AG04450 (cell line): Measurements from ENCODE around the gene SMIM10L1. TPM values are rescaled to one million over a fixed set of nuclear protein-coding genes. Genes with fewer than 3 reads are reported as not detected.

ENCODE experiments used
- CTCF ChIA-PET: fragments of 300-600, 350-600 bp; formaldehyde crosslinking; extraction: SDS; loops from one replicate; lab custom pipeline; 2022; ENCODE audit warnings: antibody characterized with exemption, inconsistent platforms; lab: Charles Lee
- POLR2A ChIA-PET: fragments of 350-600 bp; formaldehyde crosslinking; extraction: SDS; loops from one replicate; lab custom pipeline; 2021; ENCODE audit warnings: antibody characterized with exemption, inconsistent platforms; lab: Yijun Ruan, JAX
- DNase-seq: peaks from one replicate; pipeline ENCODE4 v3.0.0-alpha.2; 2011; ENCODE audit warnings: low read depth, low spot score
- H3K27ac ChIP-seq: one replicate; pipeline ENCODE4 v1.5.1; 2012; ENCODE audit warnings: low read depth, low read length, control low read depth
- H3K27me3 ChIP-seq: one replicate; pipeline ENCODE4 v1.6.0; 2012; ENCODE audit warnings: low read length; ENCODE audit not compliant: control insufficient read depth, insufficient read depth
- H3K4me3 ChIP-seq: 2 replicates; pipeline ENCODE4 v1.5.1; 2011; ENCODE audit warnings: mild to moderate bottlenecking, low read depth, low read length, control low read depth
- H3K9me3 ChIP-seq: 2 replicates; pipeline ENCODE4 v1.5.1; 2012; ENCODE audit warnings: low read length; ENCODE audit not compliant: control insufficient read depth, insufficient read depth
- polyA minus RNA-seq: library from RNA; depleted of rRNA, polyadenylated mRNA; stranded (reverse); fragments of >200 nt; gene quantifications from 2 replicates; pipeline ENCODE4 v1.2.3, GENCODE V29; 2011; rRNA and poly(A)+ RNA removed
- polyA plus RNA-seq: library from polyadenylated mRNA; depleted of rRNA; stranded (reverse); fragments of >200 nt; gene quantifications from 2 replicates; pipeline ENCODE4 v1.2.3, GENCODE V29; 2011; rRNA removed
- TF ChIP-seq, protein P1 (sequence below): IDR thresholded peaks from 2 replicates; pipeline ENCODE4 v1.5.1; 2011; ENCODE audit warnings: low read depth, low read length, control low read depth, inconsistent platforms

Gene SMIM10L1
- polyA plus RNA-seq (4.8 and 6.4 TPM in 2 replicates), polyA minus RNA-seq (1.7 and 2.3 TPM in 2 replicates)

GRCh38 chr12:11171145-11171968 lies at the start of gene SMIM10L1:
Gene SMIM10L1 (plus strand): TSS chr12:11171194. CDS start chr12:11171357, 163 bp downstream.
- TF ChIP-seq, protein P1, sequence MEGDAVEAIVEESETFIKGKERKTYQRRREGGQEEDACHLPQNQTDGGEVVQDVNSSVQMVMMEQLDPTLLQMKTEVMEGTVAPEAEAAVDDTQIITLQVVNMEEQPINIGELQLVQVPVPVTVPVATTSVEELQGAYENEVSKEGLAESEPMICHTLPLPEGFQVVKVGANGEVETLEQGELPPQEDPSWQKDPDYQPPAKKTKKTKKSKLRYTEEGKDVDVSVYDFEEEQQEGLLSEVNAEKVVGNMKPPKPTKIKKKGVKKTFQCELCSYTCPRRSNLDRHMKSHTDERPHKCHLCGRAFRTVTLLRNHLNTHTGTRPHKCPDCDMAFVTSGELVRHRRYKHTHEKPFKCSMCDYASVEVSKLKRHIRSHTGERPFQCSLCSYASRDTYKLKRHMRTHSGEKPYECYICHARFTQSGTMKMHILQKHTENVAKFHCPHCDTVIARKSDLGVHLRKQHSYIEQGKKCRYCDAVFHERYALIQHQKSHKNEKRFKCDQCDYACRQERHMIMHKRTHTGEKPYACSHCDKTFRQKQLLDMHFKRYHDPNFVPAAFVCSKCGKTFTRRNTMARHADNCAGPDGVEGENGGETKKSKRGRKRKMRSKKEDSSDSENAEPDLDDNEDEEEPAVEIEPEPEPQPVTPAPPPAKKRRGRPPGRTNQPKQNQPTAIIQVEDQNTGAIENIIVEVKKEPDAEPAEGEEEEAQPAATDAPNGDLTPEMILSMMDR = peak; percentile 29; the same call in 1 of the 2 replicates
- peak; percentile 88 for DNase-seq
- Histone ChIP-seq H3K27ac (peak within 1 kb of the TSS; percentile 91), H3K27me3 (no peaks in the 10 kb centered on the region), H3K9me3 (no peaks in the 10 kb centered on the region; the same call in 1 of the 2 replicates), H3K4me3 (peak within 1 kb of the TSS; percentile 94)
- ChIA-PET CTCF (interaction anchor here (0.7 to 2.0 kb wide), 6 partner anchors 28 to 807 kb away, joined by 3 to 6 read pairs (median 4); no protein-coding TSS in a partner anchor), POLR2A (interaction anchor here (0.6 to 1.6 kb wide), 11 partner anchors 8 to 1633 kb away, joined by 3 to 7 read pairs (median 3); partner anchors contain the start of gene YBX3)

GRCh38 chr12:11130382-11130781 lies 40.6 kb upstream of the SMIM10L1 start:
- POLR2A ChIA-PET = no interaction called here

GRCh38 chr12:11130999-11131398 lies 40.0 kb upstream of the SMIM10L1 start:
- DNase-seq = no peak
- ChIA-PET CTCF (no interaction called here), POLR2A (no interaction called here)
- no peak overlapping the region for H3K27ac ChIP-seq
- H3K27me3 ChIP-seq = no peaks in the 10 kb centered on the region
- H3K9me3 ChIP-seq = no peaks in the 10 kb centered on the region
- TF ChIP-seq, protein P1 = no peak
- H3K4me3 ChIP-seq = no peak overlapping the region

More at GRCh38 chr12:11130382-11130781, 40.6 kb upstream of the SMIM10L1 start:
- DNase-seq = no peak
- CTCF ChIA-PET = no interaction called here
- TF ChIP-seq, protein P1 = no peak
- H3K27ac ChIP-seq = no peak overlapping the region
- no peaks in the 10 kb centered on the region for H3K27me3 ChIP-seq
- H3K4me3 ChIP-seq = no peak overlapping the region
- no peaks in the 10 kb centered on the region for H3K9me3 ChIP-seq

DNA sequence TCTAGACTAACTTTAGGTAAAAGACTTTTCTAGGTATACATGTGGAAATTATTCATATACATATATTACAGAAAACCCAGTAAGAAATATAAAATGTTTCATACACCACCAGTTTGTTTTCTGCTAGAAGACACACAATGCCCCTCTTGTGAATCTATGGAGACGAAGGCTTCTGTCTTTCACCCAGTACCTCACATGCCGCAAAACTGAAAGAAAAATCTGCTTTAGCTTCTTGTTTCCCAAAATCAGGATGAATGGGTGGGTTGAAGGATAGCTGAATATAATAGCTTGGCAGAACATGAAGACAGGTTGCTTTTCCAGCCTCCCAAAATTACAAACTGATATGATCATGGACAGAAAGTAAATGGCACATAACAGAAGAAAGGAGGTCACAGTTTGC lies 37.8 kb upstream of the SMIM10L1 start:
- POLR2A ChIA-PET = interaction anchor here (1.1 kb wide), 1 partner anchor 24 kb away, joined by 3 read pairs; no protein-coding TSS in a partner anchor
- Histone ChIP-seq H3K27ac (no peak overlapping the region), H3K27me3 (no peaks in the 10 kb centered on the region), H3K9me3 (no peaks in the 10 kb centered on the region), H3K4me3 (no peak overlapping the region)
- no peak for DNase-seq
- CTCF ChIA-PET = no interaction called here
- TF ChIP-seq, protein P1 = no peak

DNA sequence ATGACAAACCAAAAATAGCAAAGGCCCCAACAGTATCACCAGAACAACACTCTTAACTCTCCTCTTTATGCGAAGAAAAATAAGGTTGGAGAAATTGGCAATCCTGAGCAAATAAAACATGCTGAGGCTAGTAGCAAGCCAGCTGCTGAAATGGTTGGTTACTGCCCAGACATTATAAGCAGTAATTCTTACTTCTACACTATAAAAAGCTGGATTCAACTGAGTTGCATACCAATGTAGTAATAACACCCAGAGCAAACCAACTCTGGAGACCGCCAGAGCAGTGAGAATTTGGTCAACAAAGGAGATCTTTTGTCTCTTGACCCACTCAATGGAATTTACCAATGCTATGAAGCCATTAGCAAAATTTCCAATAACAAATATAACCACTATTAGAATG lies 37.2 kb upstream of the SMIM10L1 start:
- Histone ChIP-seq H3K27ac (no peak overlapping the region), H3K27me3 (no peaks in the 10 kb centered on the region), H3K9me3 (no peaks in the 10 kb centered on the region), H3K4me3 (no peak overlapping the region)
- ChIA-PET POLR2A (no interaction called here), CTCF (no interaction called here)
- no peak for DNase-seq
- TF ChIP-seq, protein P1 = no peak
